ENCODE results near the gene TMEM109.
A peak's percentile ranks its signal among the peaks of the same experiment; 100 is the strongest.

TMEM109 gene

DNA sequence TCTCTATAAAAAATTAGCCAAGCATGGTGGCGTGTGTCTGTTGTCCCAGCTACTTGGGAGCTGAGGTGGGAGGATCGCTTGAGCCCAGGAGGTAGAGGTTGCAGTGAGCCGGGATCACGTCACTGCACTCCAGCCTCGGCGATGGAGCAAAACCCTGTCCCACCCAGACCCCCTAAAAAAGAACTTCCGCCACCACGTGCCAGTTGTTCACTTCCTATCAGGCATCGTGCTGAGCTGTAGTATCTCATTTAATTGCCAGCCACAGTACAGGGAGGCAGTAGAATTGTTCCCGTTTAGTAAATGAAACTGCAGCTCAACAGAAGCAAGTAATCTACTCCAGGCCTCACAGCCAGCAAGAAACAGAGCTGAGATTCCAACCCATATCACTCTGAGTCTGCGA is 7.3 kb downstream of the TMEM109 start:
- TF ChIP-seq ZNF341 (tag by site-specific recombination; IDR thresholded peaks at IDR 0.05; ENCODE audit: low read depth) (no peak), ZNF664 (tag by site-specific recombination; IDR thresholded peaks at IDR 0.05) (peak; percentile 92)
- TF ChIP-seq, protein P1, sequence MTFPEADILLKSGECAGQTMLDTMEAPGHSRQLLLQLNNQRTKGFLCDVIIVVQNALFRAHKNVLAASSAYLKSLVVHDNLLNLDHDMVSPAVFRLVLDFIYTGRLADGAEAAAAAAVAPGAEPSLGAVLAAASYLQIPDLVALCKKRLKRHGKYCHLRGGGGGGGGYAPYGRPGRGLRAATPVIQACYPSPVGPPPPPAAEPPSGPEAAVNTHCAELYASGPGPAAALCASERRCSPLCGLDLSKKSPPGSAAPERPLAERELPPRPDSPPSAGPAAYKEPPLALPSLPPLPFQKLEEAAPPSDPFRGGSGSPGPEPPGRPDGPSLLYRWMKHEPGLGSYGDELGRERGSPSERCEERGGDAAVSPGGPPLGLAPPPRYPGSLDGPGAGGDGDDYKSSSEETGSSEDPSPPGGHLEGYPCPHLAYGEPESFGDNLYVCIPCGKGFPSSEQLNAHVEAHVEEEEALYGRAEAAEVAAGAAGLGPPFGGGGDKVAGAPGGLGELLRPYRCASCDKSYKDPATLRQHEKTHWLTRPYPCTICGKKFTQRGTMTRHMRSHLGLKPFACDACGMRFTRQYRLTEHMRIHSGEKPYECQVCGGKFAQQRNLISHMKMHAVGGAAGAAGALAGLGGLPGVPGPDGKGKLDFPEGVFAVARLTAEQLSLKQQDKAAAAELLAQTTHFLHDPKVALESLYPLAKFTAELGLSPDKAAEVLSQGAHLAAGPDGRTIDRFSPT (tag by site-specific recombination; IDR thresholded peaks at IDR 0.05), result no peak
- ChIA-PET POLR2A (interaction anchor here (1.2 kb wide), 1 partner anchor 15 kb away, joined by 3 read pairs; the partner anchor contains the start of gene PRPF19), CTCF (interaction anchor here (0.8 kb wide), 1 partner anchor 22 kb away, joined by 4 read pairs; no protein-coding TSS in a partner anchor)
- no peak overlapping the region for H3K4me3 ChIP-seq (ENCODE audit: low read depth, low read length)
- H3K36me3 ChIP-seq (ENCODE audit: control insufficient read depth in 2 of 2, insufficient read depth in 1 of 2, low read length in 2 of 2), result peaks cover 0 to 57% of the 10 kb centered on the region in 2 experiments; a peak in 1 of 3 replicates
- H3K27ac ChIP-seq (ENCODE audit: extremely low read depth, low read depth, low read length), result no peak overlapping the region
- H3K4me1 ChIP-seq (ENCODE audit: control insufficient read depth, insufficient read depth, low read length), result no peaks in the 10 kb centered on the region
- H3K9me3 ChIP-seq (ENCODE audit: control insufficient read depth, insufficient read depth, low read depth, low read length), result no peaks in the 10 kb centered on the region

DNA sequence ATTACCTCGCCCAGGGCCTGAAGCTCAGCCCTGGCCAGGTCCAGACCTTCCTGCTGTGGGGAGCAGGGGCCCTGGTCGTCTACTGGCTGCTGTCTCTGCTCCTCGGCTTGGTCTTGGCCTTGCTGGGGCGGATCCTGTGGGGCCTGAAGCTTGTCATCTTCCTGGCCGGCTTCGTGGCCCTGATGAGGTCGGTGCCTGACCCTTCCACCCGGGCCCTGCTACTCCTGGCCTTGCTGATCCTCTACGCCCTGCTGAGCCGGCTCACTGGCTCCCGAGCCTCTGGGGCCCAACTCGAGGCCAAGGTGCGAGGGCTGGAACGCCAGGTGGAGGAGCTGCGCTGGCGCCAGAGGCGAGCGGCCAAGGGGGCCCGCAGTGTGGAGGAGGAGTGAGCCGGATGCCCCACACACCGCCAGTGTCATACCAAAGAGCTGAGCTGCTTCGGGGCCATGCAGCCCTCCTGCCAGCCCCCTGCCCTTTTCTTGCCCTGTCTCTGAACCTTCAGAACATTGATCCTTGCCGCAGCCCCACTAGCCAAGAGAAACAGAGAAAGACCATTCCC is 7.9 kb downstream of the TMEM109 start:
- TF ChIP-seq, protein P2, sequence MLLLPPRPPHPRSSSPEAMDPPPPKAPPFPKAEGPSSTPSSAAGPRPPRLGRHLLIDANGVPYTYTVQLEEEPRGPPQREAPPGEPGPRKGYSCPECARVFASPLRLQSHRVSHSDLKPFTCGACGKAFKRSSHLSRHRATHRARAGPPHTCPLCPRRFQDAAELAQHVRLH (tag by site-specific recombination; IDR thresholded peaks at IDR 0.05), result no peak
- no peak for TF ChIP-seq ZNF174 (tag by site-specific recombination; IDR thresholded peaks at IDR 0.05)
- no peak for TF ChIP-seq SP3 (tag by site-specific recombination; IDR thresholded peaks at IDR 0.05)
- TF ChIP-seq GLIS1 (tag by site-specific recombination; IDR thresholded peaks at IDR 0.05), result no peak
- H3K36me3 ChIP-seq (ENCODE audit: control insufficient read depth in 2 of 2, insufficient read depth in 1 of 2, low read length in 2 of 2), result peaks cover 0 to 58% of the 10 kb centered on the region in 2 experiments; a peak in 1 of 3 replicates
- CTCF ChIA-PET, result interaction anchor here (0.8 kb wide), 1 partner anchor 22 kb away, joined by 4 read pairs; no protein-coding TSS in a partner anchor

DNA sequence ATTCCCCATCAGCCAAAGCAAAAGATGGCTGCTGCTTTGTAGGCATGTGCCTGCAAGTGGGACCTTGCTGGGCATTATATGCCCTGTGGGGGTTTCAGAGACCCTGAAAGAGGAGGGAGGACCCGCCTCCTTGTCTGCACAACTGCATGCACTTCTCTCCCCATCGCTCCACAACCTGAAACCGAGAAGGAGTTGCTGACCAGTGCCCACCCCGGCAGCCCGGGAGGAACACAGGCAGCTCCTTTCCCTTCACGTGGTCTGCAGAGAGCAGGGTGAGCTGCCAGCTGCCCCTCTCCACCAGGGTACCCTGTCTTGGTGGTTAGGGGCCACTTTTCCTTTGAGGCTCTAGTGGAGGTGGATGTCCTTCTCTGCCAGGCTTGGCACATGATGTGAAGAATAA is 8.9 kb downstream of the TMEM109 start:
- TF ChIP-seq ZNF16 (tag by site-specific recombination; IDR thresholded peaks at IDR 0.05; ENCODE audit: low read depth), result no peak
- TF ChIP-seq TCF7L2 (IDR thresholded peaks at IDR 0.05; ENCODE audit: borderline replicate concordance, low read depth, low read length), result no peak
- TF ChIP-seq, protein P3, sequence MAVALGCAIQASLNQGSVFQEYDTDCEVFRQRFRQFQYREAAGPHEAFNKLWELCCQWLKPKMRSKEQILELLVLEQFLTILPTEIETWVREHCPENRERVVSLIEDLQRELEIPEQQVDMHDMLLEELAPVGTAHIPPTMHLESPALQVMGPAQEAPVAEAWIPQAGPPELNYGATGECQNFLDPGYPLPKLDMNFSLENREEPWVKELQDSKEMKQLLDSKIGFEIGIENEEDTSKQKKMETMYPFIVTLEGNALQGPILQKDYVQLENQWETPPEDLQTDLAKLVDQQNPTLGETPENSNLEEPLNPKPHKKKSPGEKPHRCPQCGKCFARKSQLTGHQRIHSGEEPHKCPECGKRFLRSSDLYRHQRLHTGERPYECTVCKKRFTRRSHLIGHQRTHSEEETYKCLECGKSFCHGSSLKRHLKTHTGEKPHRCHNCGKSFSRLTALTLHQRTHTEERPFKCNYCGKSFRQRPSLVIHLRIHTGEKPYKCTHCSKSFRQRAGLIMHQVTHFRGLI (tag by site-specific recombination; IDR thresholded peaks at IDR 0.05), result no peak
- no peak for TF ChIP-seq GFI1B (tag by site-specific recombination; IDR thresholded peaks at IDR 0.05)
- TF ChIP-seq ZNF140 (tag by site-specific recombination; IDR thresholded peaks at IDR 0.05), result no peak
- TF ChIP-seq ZNF776 (tag by site-specific recombination; IDR thresholded peaks at IDR 0.05; ENCODE audit: borderline replicate concordance), result no peak
- TF ChIP-seq ZNF341 (tag by site-specific recombination; IDR thresholded peaks at IDR 0.05; ENCODE audit: low read depth), result no peak
- no peak for TF ChIP-seq ZNF596 (tag by site-specific recombination; IDR thresholded peaks at IDR 0.05)
- TF ChIP-seq ZNF529 (tag by site-specific recombination; IDR thresholded peaks at IDR 0.05; ENCODE audit: insufficient replicate concordance), result no peak
- TF ChIP-seq, protein P4, sequence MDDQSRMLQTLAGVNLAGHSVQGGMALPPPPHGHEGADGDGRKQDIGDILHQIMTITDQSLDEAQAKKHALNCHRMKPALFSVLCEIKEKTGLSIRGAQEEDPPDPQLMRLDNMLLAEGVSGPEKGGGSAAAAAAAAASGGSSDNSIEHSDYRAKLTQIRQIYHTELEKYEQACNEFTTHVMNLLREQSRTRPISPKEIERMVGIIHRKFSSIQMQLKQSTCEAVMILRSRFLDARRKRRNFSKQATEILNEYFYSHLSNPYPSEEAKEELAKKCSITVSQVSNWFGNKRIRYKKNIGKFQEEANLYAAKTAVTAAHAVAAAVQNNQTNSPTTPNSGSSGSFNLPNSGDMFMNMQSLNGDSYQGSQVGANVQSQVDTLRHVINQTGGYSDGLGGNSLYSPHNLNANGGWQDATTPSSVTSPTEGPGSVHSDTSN (CRISPR knock-in tag; IDR thresholded peaks at IDR 0.05), result no peak
- no peak for TF ChIP-seq YY2 (tag by site-specific recombination; IDR thresholded peaks at IDR 0.05)
- no peaks in the 10 kb centered on the region for H3K9me3 ChIP-seq (ENCODE audit: control insufficient read depth, insufficient read depth, low read depth, low read length)
- no peak overlapping the region for H3K27ac ChIP-seq (ENCODE audit: extremely low read depth, low read depth, low read length)
- ChIA-PET POLR2A (interaction anchor here (1.7 kb wide), 1 partner anchor 8 kb away, joined by 22 read pairs; the partner anchor contains the start of gene TMEM109), CTCF (interaction anchor here (0.5 to 1.2 kb wide), 3 partner anchors 33 to 245 kb away, joined by 3 to 5 read pairs (median 4); no protein-coding TSS in a partner anchor)
- H3K4me1 ChIP-seq (ENCODE audit: control insufficient read depth, insufficient read depth, low read length), result no peaks in the 10 kb centered on the region
- H3K36me3 ChIP-seq (ENCODE audit: control insufficient read depth in 2 of 2, insufficient read depth in 1 of 2, low read length in 2 of 2), result peaks cover 0 to 63% of the 10 kb centered on the region in 2 experiments; a peak in 1 of 3 replicates
- no peak overlapping the region for H3K4me3 ChIP-seq (ENCODE audit: low read depth, low read length)

More for the DNA sequence above, 7.9 kb downstream of the TMEM109 start:
- Histone ChIP-seq H3K4me3 (ENCODE audit: low read depth, low read length) (no peak overlapping the region), H3K9me3 (ENCODE audit: control insufficient read depth, insufficient read depth, low read depth, low read length) (no peaks in the 10 kb centered on the region), H3K4me1 (ENCODE audit: control insufficient read depth, insufficient read depth, low read length) (no peaks in the 10 kb centered on the region), H3K27ac (ENCODE audit: extremely low read depth, low read depth, low read length) (no peak overlapping the region)
- POLR2A ChIA-PET, result interaction anchor here (0.6 to 1.2 kb wide), 2 partner anchors 16 to 253 kb away, joined by 3 read pairs; partner anchors contain the start of gene PRPF19

Measured in HEK293 (cell line).